Lower leg skin (tissue), 3 donors: ENCODE results near the gene F2R.

Experiments used
- CTCF ChIP-seq, 3 donors: fragments of 450-650 bp; IDR thresholded peaks; one replicate each; pipeline ENCODE4 v1.5.1; 2016; ENCODE audit warnings: antibody characterized with exemption in 3 of 3, mild to moderate bottlenecking in 3 of 3, moderate library complexity in 2 of 3
- POLR2A ChIP-seq, 2 donors: fragments of 450-650 bp; IDR thresholded peaks; one replicate each; pipeline ENCODE4 v1.6.1; 2016 to 2017; ENCODE audit warnings: antibody characterized with exemption in 2 of 2, mild to moderate bottlenecking in 1 of 2, moderate library complexity in 1 of 2

GRCh38 chr5:76695346-76695745, 20.6 kb upstream of the F2R start:
- TF ChIP-seq CTCF (IDR thresholded peaks at IDR 0.05): no peak
- TF ChIP-seq POLR2A (IDR thresholded peaks at IDR 0.05): no peak
